K562 (cell line): ENCODE data around the gene RASSF1. TPM values are rescaled to one million over a fixed set of nuclear protein-coding genes. Genes with fewer than 3 reads are reported as not detected.

ENCODE experiments used
- BCL6 ChIP-seq: fragments of 250-450 bp; sonication (Bioruptor Pico); IDR thresholded peaks from 2 replicates; pipeline ENCODE4 v1.4.0; 2020
- BDP1 ChIP-seq: IDR thresholded peaks from 3 replicates; pipeline ENCODE4 v1.6.1; 2011; ENCODE audit not compliant: insufficient read length, insufficient read depth
- EHMT2 ChIP-seq: fragments of 450-650 bp; IDR thresholded peaks from 2 replicates; pipeline ENCODE4 v1.6.1; 2018; ENCODE audit warnings: antibody characterized with exemption
- HDAC1 ChIP-seq, 2 experiments: fragments of 450-650 bp; IDR thresholded peaks; 2 replicates each; pipeline ENCODE4 v1.6.1; 2016 to 2017; ENCODE audit warnings: inconsistent platforms in 1 of 2, mild to moderate bottlenecking in 1 of 2, moderate library complexity in 1 of 2
- MAFK ChIP-seq: IDR thresholded peaks from 2 replicates; pipeline ENCODE4 v1.6.1; 2011; ENCODE audit warnings: low read length, improper control_type of control experiment
- MECOM ChIP-seq: fragments of 250-450 bp; sonication (Bioruptor Pico); IDR thresholded peaks from 2 replicates; pipeline ENCODE4 v1.8.0; 2022; ENCODE audit warnings: inconsistent platforms
- MXD1 ChIP-seq: fragments of 250-450 bp; sonication (Bioruptor Pico); IDR thresholded peaks from 2 replicates; pipeline ENCODE4 v1.8.0; 2021; ENCODE audit warnings: borderline replicate concordance, mild to moderate bottlenecking, moderate library complexity; ENCODE audit not compliant: poor library complexity, severe bottlenecking
- NONO ChIP-seq, 2 experiments: fragments of 200-400 bp in 1 of 2; fragments of 450-650 bp in 1 of 2; formaldehyde crosslinking in 1 of 2; IDR thresholded peaks; 2 replicates each; pipeline ENCODE4 v1.6.1; 2017; ENCODE audit warnings: low read depth in 2 of 2, mild to moderate bottlenecking in 2 of 2, moderate library complexity in 2 of 2, low read length in 1 of 2
- PHB ChIP-seq: fragments of 250-450 bp; sonication (Bioruptor Pico); IDR thresholded peaks from 2 replicates; pipeline ENCODE4 v1.5.0; 2021
- SMAD1 ChIP-seq: fragments of 150-350 bp; IDR thresholded peaks from 2 replicates; pipeline ENCODE4 v1.6.1; 2014; ENCODE audit warnings: low read length, low read depth; ENCODE audit not compliant: partially characterized antibody
- SNAPC5 ChIP-seq: fragments of 250-450 bp; sonication (Bioruptor Pico); IDR thresholded peaks from 2 replicates; pipeline ENCODE4 v1.8.0; 2021; ENCODE audit warnings: moderate library complexity, mild to moderate bottlenecking, inconsistent platforms
- STAG1 ChIP-seq: sonication (generic); formaldehyde crosslinking; IDR thresholded peaks from 2 replicates; pipeline ENCODE4 v1.5.0; 2020; ENCODE audit warnings: missing genetic modification reagents, borderline replicate concordance
- ZKSCAN8 ChIP-seq: fragments of 200-800 bp; sonication (Bioruptor generic); IDR thresholded peaks from 2 replicates; pipeline ENCODE4 v1.6.1; 2016; ENCODE audit warnings: missing genetic modification characterization, missing compliant biosample characterization
- polyA plus RNA-seq, 8 experiments: library from polyadenylated mRNA; depleted of rRNA in 4 of 8; stranded (reverse) in 5 of 8; unstranded in 3 of 8; fragments of >200 nt; fragmentation: Nextera tagmentation in 2 of 8; fragmentation: Illumina TruSeq in 1 of 8; extraction: Ambion mirVana in 2 of 8; extraction: Trizol in 1 of 8; gene quantifications; 2 replicates each; pipeline versions ENCODE4 v1.2.1 to v1.2.3, GENCODE V29; 2011 to 2014; ENCODE audit warnings: inconsistent platforms in 1 of 8, missing spikeins in 1 of 8
- total RNA-seq, 7 experiments: library from RNA; depleted of rRNA in 6 of 7; stranded (reverse); fragments of >200 nt in 6 of 7; fragmentation: Illumina TruSeq in 2 of 7; extraction: Trizol in 2 of 7; gene quantifications; 2 replicates each; pipeline versions ENCODE4 v1.2.1 to v1.2.3, GENCODE V29; 2011 to 2021; ENCODE audit warnings: low replicate concordance in 1 of 7
- TF ChIP-seq, protein P1 (sequence below): fragments of 450-650 bp; IDR thresholded peaks from 2 replicates; pipeline ENCODE4 v1.6.1; 2016; ENCODE audit warnings: mild to moderate bottlenecking, moderate library complexity
- TF ChIP-seq, protein P2 (sequence below): sonication (generic); formaldehyde crosslinking; IDR thresholded peaks from 2 replicates; pipeline ENCODE4 v1.8.0; 2022; ENCODE audit warnings: missing genetic modification reagents, mild to moderate bottlenecking, moderate library complexity, borderline replicate concordance

RASSF1 gene
- total and polyA plus RNA-seq, 9 of the 15 experiments (the other 6 are each of a cell fraction or from before 2014, with no cell fraction given), result 3.6 to 57.1 (median 24.6) TPM

DNA sequence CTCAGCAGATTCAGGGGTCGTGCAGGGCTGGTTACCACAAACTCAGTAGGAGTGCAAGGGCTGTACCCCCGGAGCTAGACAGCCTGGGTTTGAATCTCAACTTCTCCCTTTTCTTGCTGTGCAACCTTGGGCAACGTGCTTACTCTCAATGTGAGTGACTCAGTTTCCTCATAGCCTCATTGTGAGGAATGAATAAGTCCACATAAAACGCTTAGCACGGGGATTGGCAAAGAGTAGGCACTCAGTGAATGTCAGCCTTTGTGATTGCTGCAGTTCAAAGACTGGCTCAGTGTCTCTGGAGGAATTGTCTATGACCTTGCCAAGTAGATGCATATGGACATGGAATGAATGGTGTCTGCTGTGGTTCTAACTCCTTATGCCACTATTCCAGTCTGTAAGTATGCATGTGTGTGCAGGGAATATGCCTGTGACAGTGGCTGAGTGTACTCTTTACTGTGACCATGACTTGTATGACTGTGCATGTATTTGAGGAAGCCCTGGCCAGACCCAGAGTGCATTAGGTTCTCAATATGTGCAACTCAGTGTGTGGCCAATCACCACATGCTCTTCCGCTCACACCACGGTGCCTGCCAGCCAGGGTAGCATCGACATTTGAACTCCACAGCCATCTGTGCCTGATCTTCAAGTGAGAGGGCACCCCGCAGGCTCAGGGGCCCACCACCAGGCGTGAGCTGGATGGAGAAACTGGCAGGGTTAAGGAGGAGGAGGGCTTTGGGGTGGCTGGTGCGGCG lies 40.5 kb downstream of the RASSF1 start (continued):
- TF ChIP-seq, protein P1, sequence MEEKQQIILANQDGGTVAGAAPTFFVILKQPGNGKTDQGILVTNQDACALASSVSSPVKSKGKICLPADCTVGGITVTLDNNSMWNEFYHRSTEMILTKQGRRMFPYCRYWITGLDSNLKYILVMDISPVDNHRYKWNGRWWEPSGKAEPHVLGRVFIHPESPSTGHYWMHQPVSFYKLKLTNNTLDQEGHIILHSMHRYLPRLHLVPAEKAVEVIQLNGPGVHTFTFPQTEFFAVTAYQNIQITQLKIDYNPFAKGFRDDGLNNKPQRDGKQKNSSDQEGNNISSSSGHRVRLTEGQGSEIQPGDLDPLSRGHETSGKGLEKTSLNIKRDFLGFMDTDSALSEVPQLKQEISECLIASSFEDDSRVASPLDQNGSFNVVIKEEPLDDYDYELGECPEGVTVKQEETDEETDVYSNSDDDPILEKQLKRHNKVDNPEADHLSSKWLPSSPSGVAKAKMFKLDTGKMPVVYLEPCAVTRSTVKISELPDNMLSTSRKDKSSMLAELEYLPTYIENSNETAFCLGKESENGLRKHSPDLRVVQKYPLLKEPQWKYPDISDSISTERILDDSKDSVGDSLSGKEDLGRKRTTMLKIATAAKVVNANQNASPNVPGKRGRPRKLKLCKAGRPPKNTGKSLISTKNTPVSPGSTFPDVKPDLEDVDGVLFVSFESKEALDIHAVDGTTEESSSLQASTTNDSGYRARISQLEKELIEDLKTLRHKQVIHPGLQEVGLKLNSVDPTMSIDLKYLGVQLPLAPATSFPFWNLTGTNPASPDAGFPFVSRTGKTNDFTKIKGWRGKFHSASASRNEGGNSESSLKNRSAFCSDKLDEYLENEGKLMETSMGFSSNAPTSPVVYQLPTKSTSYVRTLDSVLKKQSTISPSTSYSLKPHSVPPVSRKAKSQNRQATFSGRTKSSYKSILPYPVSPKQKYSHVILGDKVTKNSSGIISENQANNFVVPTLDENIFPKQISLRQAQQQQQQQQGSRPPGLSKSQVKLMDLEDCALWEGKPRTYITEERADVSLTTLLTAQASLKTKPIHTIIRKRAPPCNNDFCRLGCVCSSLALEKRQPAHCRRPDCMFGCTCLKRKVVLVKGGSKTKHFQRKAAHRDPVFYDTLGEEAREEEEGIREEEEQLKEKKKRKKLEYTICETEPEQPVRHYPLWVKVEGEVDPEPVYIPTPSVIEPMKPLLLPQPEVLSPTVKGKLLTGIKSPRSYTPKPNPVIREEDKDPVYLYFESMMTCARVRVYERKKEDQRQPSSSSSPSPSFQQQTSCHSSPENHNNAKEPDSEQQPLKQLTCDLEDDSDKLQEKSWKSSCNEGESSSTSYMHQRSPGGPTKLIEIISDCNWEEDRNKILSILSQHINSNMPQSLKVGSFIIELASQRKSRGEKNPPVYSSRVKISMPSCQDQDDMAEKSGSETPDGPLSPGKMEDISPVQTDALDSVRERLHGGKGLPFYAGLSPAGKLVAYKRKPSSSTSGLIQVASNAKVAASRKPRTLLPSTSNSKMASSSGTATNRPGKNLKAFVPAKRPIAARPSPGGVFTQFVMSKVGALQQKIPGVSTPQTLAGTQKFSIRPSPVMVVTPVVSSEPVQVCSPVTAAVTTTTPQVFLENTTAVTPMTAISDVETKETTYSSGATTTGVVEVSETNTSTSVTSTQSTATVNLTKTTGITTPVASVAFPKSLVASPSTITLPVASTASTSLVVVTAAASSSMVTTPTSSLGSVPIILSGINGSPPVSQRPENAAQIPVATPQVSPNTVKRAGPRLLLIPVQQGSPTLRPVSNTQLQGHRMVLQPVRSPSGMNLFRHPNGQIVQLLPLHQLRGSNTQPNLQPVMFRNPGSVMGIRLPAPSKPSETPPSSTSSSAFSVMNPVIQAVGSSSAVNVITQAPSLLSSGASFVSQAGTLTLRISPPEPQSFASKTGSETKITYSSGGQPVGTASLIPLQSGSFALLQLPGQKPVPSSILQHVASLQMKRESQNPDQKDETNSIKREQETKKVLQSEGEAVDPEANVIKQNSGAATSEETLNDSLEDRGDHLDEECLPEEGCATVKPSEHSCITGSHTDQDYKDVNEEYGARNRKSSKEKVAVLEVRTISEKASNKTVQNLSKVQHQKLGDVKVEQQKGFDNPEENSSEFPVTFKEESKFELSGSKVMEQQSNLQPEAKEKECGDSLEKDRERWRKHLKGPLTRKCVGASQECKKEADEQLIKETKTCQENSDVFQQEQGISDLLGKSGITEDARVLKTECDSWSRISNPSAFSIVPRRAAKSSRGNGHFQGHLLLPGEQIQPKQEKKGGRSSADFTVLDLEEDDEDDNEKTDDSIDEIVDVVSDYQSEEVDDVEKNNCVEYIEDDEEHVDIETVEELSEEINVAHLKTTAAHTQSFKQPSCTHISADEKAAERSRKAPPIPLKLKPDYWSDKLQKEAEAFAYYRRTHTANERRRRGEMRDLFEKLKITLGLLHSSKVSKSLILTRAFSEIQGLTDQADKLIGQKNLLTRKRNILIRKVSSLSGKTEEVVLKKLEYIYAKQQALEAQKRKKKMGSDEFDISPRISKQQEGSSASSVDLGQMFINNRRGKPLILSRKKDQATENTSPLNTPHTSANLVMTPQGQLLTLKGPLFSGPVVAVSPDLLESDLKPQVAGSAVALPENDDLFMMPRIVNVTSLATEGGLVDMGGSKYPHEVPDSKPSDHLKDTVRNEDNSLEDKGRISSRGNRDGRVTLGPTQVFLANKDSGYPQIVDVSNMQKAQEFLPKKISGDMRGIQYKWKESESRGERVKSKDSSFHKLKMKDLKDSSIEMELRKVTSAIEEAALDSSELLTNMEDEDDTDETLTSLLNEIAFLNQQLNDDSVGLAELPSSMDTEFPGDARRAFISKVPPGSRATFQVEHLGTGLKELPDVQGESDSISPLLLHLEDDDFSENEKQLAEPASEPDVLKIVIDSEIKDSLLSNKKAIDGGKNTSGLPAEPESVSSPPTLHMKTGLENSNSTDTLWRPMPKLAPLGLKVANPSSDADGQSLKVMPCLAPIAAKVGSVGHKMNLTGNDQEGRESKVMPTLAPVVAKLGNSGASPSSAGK, result peak; percentile 82
- TF ChIP-seq, protein P2, sequence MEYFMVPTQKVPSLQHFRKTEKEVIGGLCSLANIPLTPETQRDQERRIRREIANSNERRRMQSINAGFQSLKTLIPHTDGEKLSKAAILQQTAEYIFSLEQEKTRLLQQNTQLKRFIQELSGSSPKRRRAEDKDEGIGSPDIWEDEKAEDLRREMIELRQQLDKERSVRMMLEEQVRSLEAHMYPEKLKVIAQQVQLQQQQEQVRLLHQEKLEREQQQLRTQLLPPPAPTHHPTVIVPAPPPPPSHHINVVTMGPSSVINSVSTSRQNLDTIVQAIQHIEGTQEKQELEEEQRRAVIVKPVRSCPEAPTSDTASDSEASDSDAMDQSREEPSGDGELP (CRISPR knock-in tag), result no peak
- TF ChIP-seq MXD1, result no peak
- no peak for TF ChIP-seq BCL6
- TF ChIP-seq EHMT2, result no peak
- TF ChIP-seq NONO (IDR thresholded peaks at IDR 0.05; ENCODE audit: low read depth in 2 of 2, low read length in 1 of 2), result 0 out of 4 replicates have a peak, but pooled peaks of 1 of the 2 experiments have one; percentile 25
- TF ChIP-seq MECOM (CRISPR knock-in tag), result no peak
- TF ChIP-seq ZKSCAN8, result no peak
- TF ChIP-seq STAG1, result no peak
- no peak for TF ChIP-seq SMAD1
- peak; percentile 9; the same call in 1 of the 2 replicates for TF ChIP-seq MAFK
- TF ChIP-seq HDAC1 (IDR thresholded peaks at IDR 0.05), result no peak
- no peak for TF ChIP-seq SNAPC5 (CRISPR knock-in tag)
- no peak for TF ChIP-seq PHB (CRISPR knock-in tag)
- no peak for TF ChIP-seq BDP1
